ENCODE results near the gene TMC2. TPM values are rescaled to one million over a fixed set of nuclear protein-coding genes. Genes with fewer than 3 reads are reported as not detected.

The TMC2 gene
- total and polyA plus RNA-seq, 7 donors, result 0.03 to 0.25 (median 0.12) TPM; not detected in 2

DNA sequence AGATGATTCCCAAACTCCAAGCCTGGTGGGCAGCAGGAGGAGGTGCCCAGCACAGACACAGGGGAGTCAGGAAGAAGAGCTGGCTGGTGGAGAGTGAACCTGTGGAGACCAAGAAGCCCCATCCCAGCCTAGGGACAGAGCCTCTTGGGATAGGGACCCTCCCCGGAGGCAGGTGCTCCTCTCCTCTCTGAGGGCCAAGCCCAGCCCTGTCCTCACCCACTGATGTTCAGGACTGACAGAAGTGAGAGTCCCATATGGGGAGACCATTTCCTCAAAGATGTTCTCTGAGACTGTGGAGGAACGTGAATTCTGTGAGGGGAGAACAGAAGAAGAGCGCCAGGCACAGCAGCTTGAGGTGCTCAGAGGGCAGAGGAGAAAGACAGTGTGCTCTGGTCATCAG, 153.8 kb downstream of the TMC2 start:
- TF ChIP-seq, protein P1, sequence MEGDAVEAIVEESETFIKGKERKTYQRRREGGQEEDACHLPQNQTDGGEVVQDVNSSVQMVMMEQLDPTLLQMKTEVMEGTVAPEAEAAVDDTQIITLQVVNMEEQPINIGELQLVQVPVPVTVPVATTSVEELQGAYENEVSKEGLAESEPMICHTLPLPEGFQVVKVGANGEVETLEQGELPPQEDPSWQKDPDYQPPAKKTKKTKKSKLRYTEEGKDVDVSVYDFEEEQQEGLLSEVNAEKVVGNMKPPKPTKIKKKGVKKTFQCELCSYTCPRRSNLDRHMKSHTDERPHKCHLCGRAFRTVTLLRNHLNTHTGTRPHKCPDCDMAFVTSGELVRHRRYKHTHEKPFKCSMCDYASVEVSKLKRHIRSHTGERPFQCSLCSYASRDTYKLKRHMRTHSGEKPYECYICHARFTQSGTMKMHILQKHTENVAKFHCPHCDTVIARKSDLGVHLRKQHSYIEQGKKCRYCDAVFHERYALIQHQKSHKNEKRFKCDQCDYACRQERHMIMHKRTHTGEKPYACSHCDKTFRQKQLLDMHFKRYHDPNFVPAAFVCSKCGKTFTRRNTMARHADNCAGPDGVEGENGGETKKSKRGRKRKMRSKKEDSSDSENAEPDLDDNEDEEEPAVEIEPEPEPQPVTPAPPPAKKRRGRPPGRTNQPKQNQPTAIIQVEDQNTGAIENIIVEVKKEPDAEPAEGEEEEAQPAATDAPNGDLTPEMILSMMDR (IDR thresholded peaks at IDR 0.05), result no peak
- intact Hi-C loops (cut with DNase I), result loop anchor here in 1 of 2 donors (5.0 to 10.0 kb wide), 2 partner anchors 52 to 165 kb away; no protein-coding TSS in a partner anchor
- Histone ChIP-seq H3K4me1 (no peaks in the 10 kb centered on the region), H3K27ac (no peak overlapping the region), H3K36me3 (ENCODE audit: insufficient read depth in 1 of 2, low read depth in 1 of 2) (no peaks in the 10 kb centered on the region), H3K9me3 (no peaks in the 10 kb centered on the region), H3K27me3 (ENCODE audit: insufficient read depth in 3 of 3, low read length in 2 of 3) (peaks cover 0 to 62% (median 14%) of the 10 kb centered on the region in 3 donors), H3K4me3 (no peak overlapping the region)
- WGBS, 3 donors, result 81 to 88% (median 84%) methylated on average over 3 of the region's 3 CpGs
- no peak for ATAC-seq
- DNase-seq, result no peak

DNA sequence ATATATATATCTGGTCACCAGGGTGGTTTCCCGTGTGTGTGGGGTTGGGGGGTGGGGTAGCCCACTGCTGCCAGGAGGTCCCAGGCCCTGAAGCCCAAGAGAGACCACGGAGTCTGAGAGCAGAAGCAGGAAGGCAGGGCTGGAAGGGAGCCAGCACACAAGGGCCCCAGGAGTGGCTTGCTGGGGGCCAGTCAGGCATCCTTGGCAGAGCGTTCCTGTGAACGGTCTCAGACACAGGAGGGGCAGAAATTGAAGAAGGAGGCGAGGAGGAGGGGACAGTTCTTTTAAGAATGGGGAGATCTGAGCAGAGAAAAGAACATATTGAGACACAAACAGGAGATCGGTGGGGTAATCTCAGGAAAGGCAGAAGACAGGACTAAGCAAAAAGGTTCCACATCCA, 154.3 kb downstream of the TMC2 start:
- no peaks in the 10 kb centered on the region for H3K36me3 ChIP-seq (ENCODE audit: insufficient read depth in 1 of 2, low read depth in 1 of 2)
- no peak overlapping the region for H3K27ac ChIP-seq
- TF ChIP-seq, protein P1 (IDR thresholded peaks at IDR 0.05), result no peak
- ATAC-seq, result no peak
- H3K4me1 ChIP-seq, result no peaks in the 10 kb centered on the region
- no peak for DNase-seq
- peaks cover 0 to 66% (median 16%) of the 10 kb centered on the region in 3 donors for H3K27me3 ChIP-seq (ENCODE audit: insufficient read depth in 3 of 3, low read length in 2 of 3)
- intact Hi-C loops (cut with DNase I), result loop anchor here in 1 of 2 donors (5.0 to 10.0 kb wide), 2 partner anchors 52 to 164 kb away; no protein-coding TSS in a partner anchor
- no peaks in the 10 kb centered on the region for H3K9me3 ChIP-seq
- no peak overlapping the region for H3K4me3 ChIP-seq
- WGBS, 3 donors, result 70 to 82% (median 77%) methylated on average over 6 of the region's 6 CpGs

DNA sequence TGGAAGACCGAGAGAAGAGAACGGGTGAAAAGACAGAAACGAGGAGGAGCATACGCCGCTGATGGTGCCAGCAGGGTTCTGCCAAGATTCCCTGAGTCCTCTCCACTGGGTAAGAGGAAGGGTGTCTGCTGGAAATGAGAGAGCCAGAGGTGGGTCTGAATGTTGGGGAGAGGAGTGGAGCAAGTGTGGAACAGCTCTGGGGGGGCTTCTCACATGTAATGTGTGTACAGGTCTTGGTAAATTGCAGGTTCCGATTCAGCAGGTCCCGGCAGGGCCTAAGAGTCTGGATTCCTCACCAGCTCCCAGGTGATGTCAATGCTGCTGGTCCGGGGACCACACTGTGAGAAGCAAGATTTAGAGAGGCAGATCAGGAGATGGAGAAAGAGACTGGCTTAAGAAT, 154.8 kb downstream of the TMC2 start:
- DNase-seq, result no peak
- Histone ChIP-seq H3K9me3 (no peaks in the 10 kb centered on the region), H3K27ac (no peak overlapping the region), H3K27me3 (ENCODE audit: insufficient read depth in 3 of 3, low read length in 2 of 3) (peaks cover 0 to 70% (median 16%) of the 10 kb centered on the region in 3 donors), H3K36me3 (ENCODE audit: insufficient read depth in 1 of 2, low read depth in 1 of 2) (no peaks in the 10 kb centered on the region), H3K4me3 (no peak overlapping the region), H3K4me1 (no peaks in the 10 kb centered on the region)
- ATAC-seq, result no peak
- TF ChIP-seq, protein P1 (IDR thresholded peaks at IDR 0.05), result no peak
- 70 to 81% (median 71%) methylated on average over 8 of the region's 8 CpGs for WGBS, 3 donors
- intact Hi-C loops (cut with DNase I), result loop anchor here in 1 of 2 donors (5.0 to 10.0 kb wide), 2 partner anchors 51 to 164 kb away; no protein-coding TSS in a partner anchor

Other genes with a start within 250 kb of the TMC2 start
- under 1 TPM in 1 of 4 donors, not detected in 3; 0.11 TPM for gene TGM3, start 240.6 kb upstream of the TMC2 start, total RNA-seq
- under 1 TPM in 2 of 3 donors, not detected in 1; 0.07 to 0.14 TPM for gene TGM3, start 240.6 kb upstream of the TMC2 start, polyA plus RNA-seq
- gene TGM6, start 155.7 kb upstream of the TMC2 start, total RNA-seq, result not detected
- not detected for gene TGM6, start 155.7 kb upstream of the TMC2 start, polyA plus RNA-seq
- gene SNRPB, start 65.8 kb upstream of the TMC2 start, total RNA-seq, result 100 to 1,000 TPM in 1 of 4 donors, 10 to 100 TPM in 3; 41.9 to 114 (median 78.8) TPM
- gene SNRPB, start 65.8 kb upstream of the TMC2 start, polyA plus RNA-seq, result 100 to 1,000 TPM; 148 to 355 (median 157) TPM
- 10 to 100 TPM in 2 of 4 donors, 1 to 10 TPM in 2; 7.8 to 15.3 (median 10.9) TPM for gene ZNF343, start 27.7 kb upstream of the TMC2 start, total RNA-seq
- gene ZNF343, start 27.7 kb upstream of the TMC2 start, polyA plus RNA-seq, result 10 to 100 TPM in 1 of 3 donors, 1 to 10 TPM in 2; 6.4 to 13.1 (median 9.0) TPM
- gene NOP56, start 116.1 kb downstream of the TMC2 start, total RNA-seq, result 100 to 1,000 TPM in 2 of 4 donors, 10 to 100 TPM in 2; 90.9 to 114 (median 102) TPM
- 100 to 1,000 TPM in 1 of 3 donors, 10 to 100 TPM in 2; 63.2 to 173 (median 84.1) TPM for gene NOP56, start 116.1 kb downstream of the TMC2 start, polyA plus RNA-seq
- 100 to 1,000 TPM in 2 of 4 donors, 10 to 100 TPM in 2; 58.8 to 153 (median 97.6) TPM for gene IDH3B, start 127.6 kb downstream of the TMC2 start, total RNA-seq
- gene IDH3B, start 127.6 kb downstream of the TMC2 start, polyA plus RNA-seq, result 100 to 1,000 TPM in 2 of 3 donors, 10 to 100 TPM in 1; 86.0 to 262 (median 166) TPM
- gene EBF4, start 156.2 kb downstream of the TMC2 start, total RNA-seq, result 1 to 10 TPM; 1.2 to 1.9 (median 1.5) TPM
- gene EBF4, start 156.2 kb downstream of the TMC2 start, polyA plus RNA-seq, result under 1 TPM; 0.42 to 0.87 (median 0.52) TPM